Measurements from ENCODE around the gene FCHO1.

Gene FCHO1

GRCh38 chr19:17741456-17741855, 9.8 kb upstream of the FCHO1 start:
- no peak for TF ChIP-seq CTCF (IDR thresholded peaks at IDR 0.05)
- no peaks in the 10 kb centered on the region for H3K36me3 ChIP-seq (ENCODE audit: control insufficient read depth, insufficient read depth, low read length)
- no peaks in the 10 kb centered on the region for H3K9me3 ChIP-seq (ENCODE audit: control insufficient read depth, low read length)
- no peaks in the 10 kb centered on the region for H3K79me2 ChIP-seq
- no peak overlapping the region for H2AFZ ChIP-seq
- H3K27me3 ChIP-seq (ENCODE audit: control insufficient read depth, insufficient read depth, low read length), result no peaks in the 10 kb centered on the region
- H3K4me3 ChIP-seq (ENCODE audit: low read depth, low read length), result no peak overlapping the region
- no peak overlapping the region for H3K27ac ChIP-seq
- H3K4me1 ChIP-seq, result no peaks in the 10 kb centered on the region
- H3K9ac ChIP-seq, result no peak overlapping the region
- H3K4me2 ChIP-seq (ENCODE audit: low read length), result no peak overlapping the region

GRCh38 chr19:17743874-17744580, 7.2 kb upstream of the FCHO1 start:
- peaks cover 4% of the 10 kb centered on the region for H3K4me1 ChIP-seq
- no peaks in the 10 kb centered on the region for H3K9me3 ChIP-seq (ENCODE audit: control insufficient read depth, low read length)
- no peak overlapping the region for H3K4me2 ChIP-seq (ENCODE audit: low read length)
- no peak overlapping the region for H3K27ac ChIP-seq
- H2AFZ ChIP-seq, result no peak overlapping the region
- H3K4me3 ChIP-seq (ENCODE audit: low read depth, low read length), result no peak overlapping the region
- no peak overlapping the region for H3K9ac ChIP-seq
- H3K27me3 ChIP-seq (ENCODE audit: control insufficient read depth, insufficient read depth, low read length), result no peaks in the 10 kb centered on the region
- no peak for TF ChIP-seq CTCF (IDR thresholded peaks at IDR 0.05)
- no peaks in the 10 kb centered on the region for H3K79me2 ChIP-seq
- H3K36me3 ChIP-seq (ENCODE audit: control insufficient read depth, insufficient read depth, low read length), result no peaks in the 10 kb centered on the region

- no peak for TF ChIP-seq CTCF (IDR thresholded peaks at IDR 0.05)
Observed at GRCh38 chr19:17747205-17748098, 3.8 kb upstream of the FCHO1 start.

GRCh38 chr19:17748884-17749638, 2.2 kb upstream of the FCHO1 start:
- Histone ChIP-seq H3K27me3 (ENCODE audit: control insufficient read depth, insufficient read depth, low read length) (no peaks in the 10 kb centered on the region), H3K27ac (no peak overlapping the region), H2AFZ (peak overlapping the region; percentile 53), H3K4me3 (ENCODE audit: low read depth, low read length) (no peak overlapping the region), H3K9me3 (ENCODE audit: control insufficient read depth, low read length) (no peaks in the 10 kb centered on the region), H3K9ac (no peak overlapping the region), H3K36me3 (ENCODE audit: control insufficient read depth, insufficient read depth, low read length) (no peaks in the 10 kb centered on the region), H3K4me1 (peaks cover 4% of the 10 kb centered on the region), H3K4me2 (ENCODE audit: low read length) (no peak overlapping the region), H3K79me2 (no peaks in the 10 kb centered on the region)
- no peak for TF ChIP-seq CTCF (IDR thresholded peaks at IDR 0.05)

More at GRCh38 chr19:17747205-17748098, 3.8 kb upstream of the FCHO1 start:
- Histone ChIP-seq H3K36me3 (ENCODE audit: control insufficient read depth, insufficient read depth, low read length) (no peaks in the 10 kb centered on the region), H3K27ac (no peak overlapping the region), H2AFZ (peak overlapping the region; percentile 70), H3K4me1 (peaks cover 4% of the 10 kb centered on the region), H3K4me2 (ENCODE audit: low read length) (peak overlapping the region; percentile 63), H3K9ac (no peak overlapping the region), H3K4me3 (ENCODE audit: low read depth, low read length) (peak overlapping the region; percentile 24), H3K27me3 (ENCODE audit: control insufficient read depth, insufficient read depth, low read length) (no peaks in the 10 kb centered on the region), H3K79me2 (no peaks in the 10 kb centered on the region), H3K9me3 (ENCODE audit: control insufficient read depth, low read length) (no peaks in the 10 kb centered on the region)

Data from parathyroid adenoma (tissue), 2 donors.